Fibroblast of skin of scalp (primary cell): ENCODE data around the gene KDM4E.

Source experiments
- DNase-seq: peaks from one replicate; pipeline ENCODE4 v3.0.0-alpha.2; 2013

The KDM4E gene

GRCh38 chr11:95054356-95054755, 29.3 kb downstream of the KDM4E start:
- no peak for DNase-seq

- no peak for DNase-seq
Observed at GRCh38 chr11:95055283-95055897, 30.3 kb downstream of the KDM4E start.

- no peak for DNase-seq
Observed at GRCh38 chr11:95057959-95058358, 32.9 kb downstream of the KDM4E start.

DNA sequence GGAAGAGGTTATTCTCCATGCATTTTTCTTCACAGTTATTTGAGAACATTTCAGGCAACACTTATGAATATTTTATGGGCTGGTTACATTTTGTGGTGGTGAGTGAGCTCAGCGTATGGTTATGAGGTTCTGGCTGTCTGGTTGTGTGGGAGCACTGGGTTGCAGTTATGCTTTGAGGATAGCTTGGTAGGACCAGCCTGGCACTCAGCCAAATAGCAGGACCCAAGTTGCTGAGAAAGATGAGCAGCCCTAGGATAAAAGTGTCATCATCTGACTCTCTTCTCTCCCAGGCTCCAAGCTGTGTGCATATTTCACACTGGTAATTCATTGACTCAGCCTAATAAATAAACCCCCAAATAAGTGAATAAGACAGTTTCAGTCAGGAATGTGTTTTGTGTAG, 33.6 kb downstream of the KDM4E start:
- DNase-seq: peak; percentile 60

DNA sequence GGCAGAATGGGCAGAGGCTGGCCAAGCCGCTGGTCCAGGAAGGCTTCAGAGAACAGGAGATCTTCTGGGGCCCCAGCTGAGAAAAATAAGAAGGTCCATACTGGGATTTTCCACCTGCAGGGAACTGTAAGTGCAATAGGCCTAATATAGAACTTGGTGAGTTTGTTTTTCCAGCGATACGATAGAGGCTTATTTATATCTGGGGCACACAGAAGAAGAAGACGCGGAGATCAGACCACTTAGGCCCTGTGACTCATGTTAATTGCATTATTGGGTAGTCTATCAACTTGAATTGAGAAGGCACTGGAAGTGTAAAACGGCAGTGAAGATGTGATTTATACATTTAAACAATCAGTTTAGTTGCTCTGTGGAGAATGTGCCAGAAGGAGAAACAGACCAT, 34.0 kb downstream of the KDM4E start:
- no peak for DNase-seq

GRCh38 chr11:95065336-95065735, 40.3 kb downstream of the KDM4E start:
- no peak for DNase-seq

DNA sequence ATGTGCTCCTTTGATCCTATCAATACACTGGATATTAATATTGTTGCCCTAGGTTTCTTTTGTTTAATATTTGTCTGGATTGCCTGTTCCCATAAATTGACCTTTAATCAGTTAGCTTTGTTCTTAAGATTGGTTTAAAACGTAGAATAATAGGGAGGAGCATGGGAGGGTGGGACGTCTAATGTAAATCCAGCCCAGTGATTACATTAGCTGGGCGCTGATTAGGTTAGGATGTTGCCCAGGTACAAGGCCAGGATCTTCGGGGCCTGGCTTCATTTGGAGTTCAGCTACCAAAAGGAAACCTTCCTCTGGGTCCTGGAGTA, 41.6 kb downstream of the KDM4E start, which contains the start of gene SRSF8:
TSS of gene SRSF8 (plus strand) at position 204 of the 323 bp plus-strand sequence. CDS start 308 bp downstream, outside the sequence.
- DNase-seq: no peak

DNA sequence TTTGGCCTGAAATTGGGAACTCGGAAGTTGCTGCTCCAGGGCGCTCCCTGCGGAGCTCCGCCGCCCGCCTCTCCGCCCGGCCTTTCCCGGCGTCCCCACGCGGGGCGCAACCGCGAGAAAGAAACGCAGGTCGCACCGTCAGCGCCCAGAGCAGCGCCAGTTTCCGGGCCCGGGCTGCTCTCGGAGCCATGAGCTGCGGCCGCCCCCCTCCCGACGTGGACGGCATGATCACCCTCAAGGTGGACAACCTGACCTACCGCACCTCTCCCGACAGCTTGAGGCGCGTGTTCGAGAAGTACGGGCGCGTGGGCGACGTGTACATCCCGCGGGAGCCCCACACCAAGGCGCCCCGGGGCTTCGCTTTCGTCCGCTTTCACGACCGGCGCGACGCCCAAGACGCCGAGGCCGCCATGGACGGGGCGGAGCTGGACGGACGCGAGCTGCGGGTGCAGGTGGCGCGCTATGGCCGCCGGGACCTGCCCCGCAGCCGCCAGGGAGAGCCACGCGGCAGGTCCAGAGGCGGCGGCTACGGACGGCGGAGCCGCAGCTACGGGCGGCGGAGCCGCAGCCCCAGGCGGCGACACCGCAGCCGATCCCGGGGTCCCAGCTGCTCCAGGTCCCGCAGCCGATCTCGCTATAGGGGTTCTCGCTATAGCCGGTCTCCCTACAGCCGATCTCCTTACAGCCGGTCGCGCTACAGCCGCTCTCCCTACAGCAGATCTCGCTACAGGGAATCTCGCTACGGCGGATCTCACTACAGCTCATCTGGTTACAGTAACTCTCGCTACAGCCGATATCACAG, 42.2 kb downstream of the KDM4E start:
- peak; percentile 79 for DNase-seq

DNA sequence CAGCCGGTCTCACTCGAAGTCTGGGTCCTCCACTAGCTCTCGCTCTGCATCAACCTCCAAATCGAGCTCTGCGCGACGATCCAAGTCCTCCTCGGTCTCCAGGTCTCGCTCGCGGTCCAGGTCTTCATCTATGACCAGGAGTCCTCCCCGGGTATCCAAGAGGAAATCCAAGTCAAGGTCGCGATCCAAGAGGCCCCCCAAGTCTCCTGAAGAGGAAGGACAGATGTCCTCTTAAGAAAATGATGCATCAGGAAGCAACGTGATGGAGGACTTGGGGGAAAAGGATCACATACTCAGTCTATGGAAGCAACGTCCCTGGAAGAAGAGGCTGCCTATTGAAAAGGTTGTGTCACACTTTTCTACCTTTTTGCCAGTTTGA, 42.8 kb downstream of the KDM4E start:
- no peak for DNase-seq

DNA sequence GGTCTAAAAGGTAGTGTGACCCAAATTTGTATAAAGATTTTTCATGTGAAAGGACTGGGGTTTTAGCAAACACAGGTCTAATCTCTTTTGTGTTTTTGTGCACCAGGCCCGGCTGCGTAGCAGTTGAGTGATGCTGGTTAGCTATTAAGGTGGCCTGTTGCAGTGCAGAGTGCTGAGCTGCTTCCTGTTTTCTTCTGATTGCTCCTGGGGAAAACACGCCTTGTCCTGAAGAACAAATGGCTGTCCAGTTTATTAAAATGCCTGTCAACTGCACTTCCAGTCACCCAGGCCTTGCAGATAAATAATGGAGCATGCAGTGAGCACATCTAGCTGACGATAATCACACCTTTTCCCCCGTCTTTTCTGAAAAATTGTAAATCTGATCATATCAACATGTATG, 43.5 kb downstream of the KDM4E start:
- DNase-seq: peak; percentile 81

GRCh38 chr11:95070471-95070870, 45.4 kb downstream of the KDM4E start:
- DNase-seq: no peak

GRCh38 chr11:95072948-95073347, 47.9 kb downstream of the KDM4E start:
- no peak for DNase-seq

GRCh38 chr11:95074792-95075563, 49.9 kb downstream of the KDM4E start:
- DNase-seq: peak; percentile 20

GRCh38 chr11:95076416-95076815, 51.4 kb downstream of the KDM4E start:
- DNase-seq: peak; percentile 50

- DNase-seq: no peak
Observed at GRCh38 chr11:95076981-95077380, 51.9 kb downstream of the KDM4E start.
